T-cell (primary cell): ENCODE results near the gene STARD3. TPM values are rescaled to one million over a fixed set of nuclear protein-coding genes. Genes with fewer than 3 reads are reported as not detected.

Experiments used
- ATAC-seq, 4 experiments: fragments of 200-7000 bp in 3 of 4; fragments of 150-1000 bp in 1 of 4; cut with Tn5 transposase; replicated peaks in 1 of 4; 1 replicate in 3 of 4; 2 replicates in 1 of 4; pipeline ENCODE4 v1.10.0; 2021; ENCODE audit warnings: moderate library complexity in 3 of 4, mild to moderate bottlenecking in 2 of 4, moderate number of reproducible peaks in 1 of 4
- CTCF ChIA-PET, 2 donors: fragments of 300-600 bp; sonication (Branson Sonifier 250); formaldehyde crosslinking; loops; one replicate each; lab custom pipeline; 2022; ENCODE audit warnings: antibody characterized with exemption in 2 of 2; lab: Charles Lee
- POLR2A ChIA-PET, 2 donors: fragments of 300-600 bp; sonication (Branson Sonifier 250); formaldehyde crosslinking; loops; one replicate each; lab custom pipeline; 2022; ENCODE audit warnings: antibody characterized with exemption in 2 of 2; lab: Charles Lee
- DNase-seq, 35 experiments: peaks; one replicate each; pipeline versions ENCODE4 v3.0.0 to v3.0.0-alpha.2; 2013 to 2023
- H3K27ac ChIP-seq: one replicate; pipeline ENCODE4 v1.5.1; 2013; ENCODE audit warnings: low read length
- H3K27me3 ChIP-seq, 2 experiments: replicated peaks in 1 of 2; 1 replicate in 1 of 2; 2 replicates in 1 of 2; pipeline versions ENCODE4 v1.6.1 to v1.7.0; 2013; ENCODE audit warnings: low read length in 1 of 2, mixed read lengths in 1 of 2; ENCODE audit not compliant: control insufficient read depth in 2 of 2, insufficient read depth in 2 of 2; ENCODE audit errors: extremely low read depth in 1 of 2
- H3K36me3 ChIP-seq, 2 donors: 1 replicate in 1 of 2; 2 replicates in 1 of 2; pipeline versions ENCODE4 v1.6.1 to v1.7.0; 2013; ENCODE audit warnings: low read length in 1 of 2; ENCODE audit not compliant: control insufficient read depth in 2 of 2, insufficient read depth in 1 of 2; ENCODE audit errors: extremely low read depth in 1 of 2
- H3K4me1 ChIP-seq, 2 experiments: 1 replicate in 1 of 2; 2 replicates in 1 of 2; pipeline versions ENCODE4 v1.6.1 to v1.7.0; 2013; ENCODE audit warnings: low read length in 2 of 2, mixed read lengths in 1 of 2; ENCODE audit not compliant: insufficient read depth in 2 of 2, control insufficient read depth in 1 of 2; ENCODE audit errors: extremely low read depth in 1 of 2
- H3K4me3 ChIP-seq, 2 donors: 1 replicate in 1 of 2; 2 replicates in 1 of 2; pipeline versions ENCODE4 v1.5.1 to v1.7.0; 2013; ENCODE audit warnings: mild to moderate bottlenecking in 2 of 2, low read length in 1 of 2, moderate library complexity in 1 of 2; ENCODE audit not compliant: control insufficient read depth in 1 of 2; ENCODE audit errors: extremely low read depth in 1 of 2
- H3K9me3 ChIP-seq: 2 replicates; pipeline ENCODE4 v1.7.0; 2013
- H3K27ac Mint-ChIP-seq, 2 donors: one replicate each; pipeline ENCODE4 v1.8.0; 2020 to 2021; ENCODE audit warnings: mild to moderate bottlenecking in 2 of 2, mixed read lengths in 2 of 2
- H3K27me3 Mint-ChIP-seq, 2 donors: one replicate each; pipeline ENCODE4 v1.8.0; 2021 to 2022; ENCODE audit warnings: mixed read lengths in 2 of 2
- H3K36me3 Mint-ChIP-seq: one replicate; pipeline ENCODE4 v1.8.0; 2021; ENCODE audit warnings: mixed read lengths
- H3K4me1 Mint-ChIP-seq, 3 donors: one replicate each; pipeline ENCODE4 v1.8.0; 2020 to 2022; ENCODE audit warnings: mixed read lengths in 3 of 3, mild to moderate bottlenecking in 1 of 3
- H3K4me3 Mint-ChIP-seq, 3 donors: one replicate each; pipeline ENCODE4 v1.8.0; 2020 to 2022; ENCODE audit warnings: mild to moderate bottlenecking in 3 of 3, mixed read lengths in 3 of 3, moderate library complexity in 3 of 3
- H3K9me3 Mint-ChIP-seq, 3 donors: one replicate each; pipeline ENCODE4 v1.8.0; 2020 to 2022; ENCODE audit warnings: mixed read lengths in 3 of 3
- WGBS: methylation state at CpG from one replicate; pipeline ENCODE4 v1.1.5; 2013; ENCODE audit warnings: missing lambda C conversion rate; ENCODE audit not compliant: insufficient coverage; 5-methylcytosine and 5-hydroxymethylcytosine counted together
- total RNA-seq, 35 experiments: library from RNA in 6 of 35; stranded (reverse) in 6 of 35; fragments of 120-200 nt in 1 of 35; gene quantifications; one replicate each; pipeline versions ENCODE4 v1.2.1 to v1.2.4 and lab custom pipeline; 2013 to 2026

The STARD3 gene
- total RNA-seq, 5 donors from 2014 or later (not counting 1 experiment from before 2014, with no cell fraction given), result 81.3 to 146 (median 99.7) TPM

- WGBS, result 60% methylated on average over 1 of the region's 4 CpGs
- no peak for ATAC-seq
- Mint-ChIP-seq H3K9me3 (no peaks in the 10 kb centered on the region), H3K4me1 (peaks cover 25 to 46% (median 38%) of the 10 kb centered on the region in 3 donors), H3K27ac (no peak overlapping the region), H3K36me3 (no peaks in the 10 kb centered on the region), H3K27me3 (peaks cover 59 to 76% of the 10 kb centered on the region in 2 donors), H3K4me3 (no peak overlapping the region)
- Histone ChIP-seq H3K9me3 (no peaks in the 10 kb centered on the region), H3K4me3 (no peak overlapping the region), H3K27me3 (peaks cover 24 to 95% of the 10 kb centered on the region in 2 experiments), H3K4me1 (peaks cover 7 to 67% of the 10 kb centered on the region in 2 experiments), H3K36me3 (no peaks in the 10 kb centered on the region), H3K27ac (no peak overlapping the region)
- ChIA-PET CTCF (no interaction called here), POLR2A (no interaction called here)
- no peak for DNase-seq
Observed at GRCh38 chr17:39602533-39603303, 34.2 kb upstream of the STARD3 start.

DNA sequence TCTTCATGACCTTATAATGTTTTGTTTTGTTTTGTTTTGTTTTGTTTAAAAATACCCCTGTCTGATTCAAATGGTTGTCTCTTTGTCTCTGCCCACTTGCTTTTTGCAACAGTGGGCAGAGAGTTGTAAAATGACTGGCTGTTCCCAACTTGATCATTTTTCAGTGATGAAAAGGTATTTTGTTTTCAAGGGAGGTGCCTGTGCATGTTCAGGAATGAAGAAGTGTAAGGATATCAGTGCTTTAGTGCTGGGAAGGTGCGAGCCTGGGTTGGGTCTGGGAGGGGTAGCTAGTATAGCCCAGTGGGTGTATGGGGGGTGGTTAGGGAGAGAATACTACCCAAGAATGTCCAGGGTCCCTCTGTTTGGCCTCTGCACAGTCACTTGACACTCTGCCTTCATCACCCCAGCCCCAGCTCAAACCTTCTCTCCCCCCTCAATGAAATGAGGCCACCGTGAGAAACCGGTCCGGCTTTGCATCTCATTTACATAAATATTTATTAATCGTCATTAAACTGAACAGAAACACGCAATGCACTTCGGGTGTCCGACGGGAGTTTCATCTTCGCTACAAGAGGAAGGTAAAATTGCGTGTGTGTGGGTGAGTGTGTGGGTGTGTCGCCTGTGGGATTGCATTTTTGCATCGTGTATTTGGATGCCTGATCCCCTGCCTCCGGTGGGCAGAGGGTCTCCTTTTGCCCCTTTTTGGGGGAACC lies 33.5 kb upstream of the STARD3 start:
- Mint-ChIP-seq H3K27me3 (peaks cover 54 to 71% of the 10 kb centered on the region in 2 donors), H3K4me1 (peaks cover 22 to 40% (median 33%) of the 10 kb centered on the region in 3 donors), H3K36me3 (no peaks in the 10 kb centered on the region), H3K4me3 (peak overlapping the region in 1 of 3 donors; percentile 17), H3K9me3 (no peaks in the 10 kb centered on the region), H3K27ac (no peak overlapping the region)
- no peak for DNase-seq
- POLR2A ChIA-PET, result no interaction called here
- peaks cover 19 to 95% of the 10 kb centered on the region in 2 experiments for H3K27me3 ChIP-seq
- no peak overlapping the region for H3K4me3 ChIP-seq
- no peak overlapping the region for H3K27ac ChIP-seq
- CTCF ChIA-PET, result no interaction called here
- H3K4me1 ChIP-seq, result peaks cover 7 to 64% of the 10 kb centered on the region in 2 experiments
- no peaks in the 10 kb centered on the region for H3K9me3 ChIP-seq
- WGBS, result 0% methylated on average over 2 of the region's 14 CpGs
- ATAC-seq, result no peak
- H3K36me3 ChIP-seq, result no peaks in the 10 kb centered on the region

GRCh38 chr17:39604911-39605491 lies 31.9 kb upstream of the STARD3 start:
- peak in 1 of 4 experiments; percentile 23 for ATAC-seq

DNA sequence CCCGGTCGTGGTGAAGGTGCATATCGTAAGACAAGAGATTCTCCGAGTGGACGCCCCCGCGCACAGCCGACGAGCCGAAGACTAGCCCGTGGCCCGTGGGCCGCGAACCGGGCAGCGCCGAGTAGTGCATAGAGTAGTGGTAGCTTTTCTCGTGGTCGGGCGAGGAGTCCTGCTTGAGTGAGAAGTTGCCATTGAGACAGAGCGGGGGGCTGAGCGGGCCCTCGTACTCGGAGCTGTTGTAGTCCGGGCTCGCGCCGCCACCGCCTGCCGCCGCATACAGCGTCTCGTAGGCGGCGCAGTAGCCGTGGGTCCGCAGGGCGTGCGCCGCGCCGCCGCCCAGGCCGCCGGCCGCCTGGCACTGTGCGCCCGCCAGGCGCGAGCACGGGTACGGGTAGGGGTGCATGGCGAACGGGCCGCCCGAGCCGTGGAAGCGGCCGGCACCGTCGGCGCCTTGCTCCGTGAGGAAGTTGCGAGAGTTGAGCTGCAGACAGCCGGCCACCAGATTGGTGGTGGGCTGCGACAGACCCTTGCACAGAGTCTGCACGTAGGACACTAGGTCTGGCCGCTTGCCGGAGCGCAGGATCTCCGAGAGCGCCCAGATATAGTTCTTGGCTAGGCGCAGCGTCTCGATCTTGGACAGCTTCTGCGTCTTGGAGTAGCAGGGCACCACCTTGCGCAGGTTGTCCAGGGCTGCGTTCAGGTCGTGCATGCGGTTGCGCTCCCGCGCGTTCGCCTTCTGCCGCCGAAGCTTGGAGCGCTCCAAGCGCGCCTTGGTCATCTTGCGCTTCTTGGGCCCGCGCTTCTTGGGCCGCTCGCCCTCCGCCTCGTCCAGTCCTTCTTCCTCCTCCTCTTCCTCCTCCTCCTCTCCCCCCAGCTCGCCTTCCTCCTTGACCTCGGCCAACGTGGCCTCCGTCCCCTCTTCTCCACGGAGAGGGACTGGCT lies 31.2 kb upstream of the STARD3 start:
- no peak overlapping the region for H3K27ac Mint-ChIP-seq
- no peaks in the 10 kb centered on the region for H3K9me3 ChIP-seq
- H3K4me3 ChIP-seq, result peak overlapping the region in 1 of 2 donors; percentile 52
- CTCF ChIA-PET, result no interaction called here
- H3K36me3 Mint-ChIP-seq, result no peaks in the 10 kb centered on the region
- POLR2A ChIA-PET, result interaction anchor here in 1 of 2 donors (0.5 kb wide), 1 partner anchor 678 kb away, joined by 6 read pairs; no protein-coding TSS in a partner anchor
- H3K27ac ChIP-seq, result no peak overlapping the region
- H3K4me3 Mint-ChIP-seq, result peak overlapping the region in 2 of 3 donors; percentile 9 to 64
- peaks cover 7 to 45% of the 10 kb centered on the region in 2 experiments for H3K4me1 ChIP-seq
- 4% methylated on average over 102 of the region's 102 CpGs for WGBS
- peaks cover 14 to 30% (median 22%) of the 10 kb centered on the region in 3 donors for H3K4me1 Mint-ChIP-seq
- H3K9me3 Mint-ChIP-seq, result no peaks in the 10 kb centered on the region
- H3K36me3 ChIP-seq, result no peaks in the 10 kb centered on the region
- H3K27me3 Mint-ChIP-seq, result peaks cover 50 to 71% of the 10 kb centered on the region in 2 donors
- no peak for DNase-seq
- peaks cover 29 to 89% of the 10 kb centered on the region in 2 experiments for H3K27me3 ChIP-seq
- ATAC-seq, result peak in 3 of 4 experiments; percentile 28 to 40 (median 32)

More at GRCh38 chr17:39604911-39605491, 31.9 kb upstream of the STARD3 start:
- Mint-ChIP-seq H3K27me3 (peaks cover 53 to 76% of the 10 kb centered on the region in 2 donors), H3K4me3 (peak overlapping the region; percentile 9 to 55 (median 21)), H3K27ac (no peak overlapping the region), H3K9me3 (no peaks in the 10 kb centered on the region), H3K36me3 (no peaks in the 10 kb centered on the region), H3K4me1 (peaks cover 17 to 33% (median 27%) of the 10 kb centered on the region in 3 donors)
- peak overlapping the region in 1 of 2 donors; percentile 36 for H3K4me3 ChIP-seq
- no peaks in the 10 kb centered on the region for H3K9me3 ChIP-seq
- no peaks in the 10 kb centered on the region for H3K36me3 ChIP-seq
- peaks cover 29 to 92% of the 10 kb centered on the region in 2 experiments for H3K27me3 ChIP-seq
- 6% methylated on average over 22 of the region's 31 CpGs for WGBS
- CTCF ChIA-PET, result no interaction called here
- POLR2A ChIA-PET, result no interaction called here
- DNase-seq, result no peak
- H3K4me1 ChIP-seq, result peaks cover 7 to 49% of the 10 kb centered on the region in 2 experiments
- H3K27ac ChIP-seq, result no peak overlapping the region

DNA sequence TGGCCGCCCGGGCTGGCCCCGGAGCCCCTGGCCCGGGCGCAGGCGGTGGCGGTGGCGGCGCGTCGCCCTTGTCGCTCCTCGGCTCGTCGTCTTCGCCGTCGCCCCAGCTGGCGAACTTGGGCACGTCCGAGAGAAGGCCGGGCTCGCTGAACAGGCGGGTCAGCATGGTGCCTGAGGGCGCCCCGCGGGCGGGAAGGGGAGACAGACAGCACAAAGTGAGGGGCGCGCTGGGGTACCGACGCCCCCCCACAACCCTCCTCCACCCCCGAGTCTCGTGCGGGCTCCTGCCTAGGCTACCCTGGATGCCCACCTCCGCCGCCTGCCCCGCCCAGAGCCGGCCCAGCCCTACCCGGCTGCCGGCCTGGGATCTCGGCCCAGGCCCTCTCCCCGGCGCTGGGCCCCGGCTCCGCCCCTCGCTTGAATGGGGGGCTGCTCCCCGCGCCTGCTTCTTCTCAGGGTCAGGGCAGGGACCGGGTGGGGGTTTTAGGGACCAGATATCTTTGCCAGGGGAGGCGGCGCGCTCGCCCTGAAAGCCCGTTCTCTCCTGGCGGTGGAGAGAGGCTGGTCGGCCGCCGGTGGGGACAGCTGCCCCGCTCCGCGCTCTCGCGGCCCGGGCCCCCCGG lies 30.4 kb upstream of the STARD3 start:
- peaks cover 28 to 87% of the 10 kb centered on the region in 2 experiments for H3K27me3 ChIP-seq
- DNase-seq (no peak), ATAC-seq (no peak)
- Mint-ChIP-seq H3K27ac (no peak overlapping the region), H3K4me3 (peak overlapping the region in 1 of 3 donors; percentile 64), H3K36me3 (no peaks in the 10 kb centered on the region), H3K9me3 (no peaks in the 10 kb centered on the region), H3K27me3 (peaks cover 46 to 65% of the 10 kb centered on the region in 2 donors), H3K4me1 (peaks cover 9 to 28% (median 22%) of the 10 kb centered on the region in 3 donors)
- 6% methylated on average over 52 of the region's 66 CpGs for WGBS
- ChIA-PET CTCF (no interaction called here), POLR2A (interaction anchor here in 1 of 2 donors (0.5 kb wide), 1 partner anchor 677 kb away, joined by 6 read pairs; no protein-coding TSS in a partner anchor)
- H3K9me3 ChIP-seq, result no peaks in the 10 kb centered on the region
- H3K4me3 ChIP-seq, result no peak overlapping the region
- no peak overlapping the region for H3K27ac ChIP-seq
- no peaks in the 10 kb centered on the region for H3K36me3 ChIP-seq
- peaks cover 7 to 45% of the 10 kb centered on the region in 2 experiments for H3K4me1 ChIP-seq
